Activated CD8-positive, alpha-beta T cell treated with anti-CD3 and anti-CD28 coated beads, Interleukin-2, amount 10 ng/mL, durations not matched to agents 7 days and 5 days (primary cell): ENCODE results near the gene COL6A3. TPM values are rescaled to one million over a fixed set of nuclear protein-coding genes. Genes with fewer than 3 reads are reported as not detected.
"Not testable (repeated sequence)": the region's sequence is repeated elsewhere in the genome, so short reads cannot be mapped to it uniquely, and the experiment has no call there.

ENCODE experiments used
- ATAC-seq: fragments of 150-1000 bp; cut with Tn5 transposase; one replicate; pipeline ENCODE4 v1.10.0; 2021; ENCODE audit warnings: moderate library complexity
- CTCF ChIA-PET: fragments of 350-600 bp; sonication (Branson Sonifier 250); formaldehyde crosslinking; loops from one replicate; lab custom pipeline; 2021; ENCODE audit warnings: antibody characterized with exemption; lab: Charles Lee
- POLR2A ChIA-PET: fragments of 350-600 bp; sonication (Branson Sonifier 250); formaldehyde crosslinking; loops from one replicate; lab custom pipeline; 2021; ENCODE audit warnings: antibody characterized with exemption; lab: Charles Lee
- DNase-seq: peaks from one replicate; pipeline ENCODE4 v3.0.0-alpha.2; 2020
- H3K27ac Mint-ChIP-seq: one replicate; pipeline ENCODE4 v1.8.0; 2021; ENCODE audit warnings: mild to moderate bottlenecking, mixed read lengths
- H3K27me3 Mint-ChIP-seq: one replicate; pipeline ENCODE4 v1.8.0; 2021; ENCODE audit warnings: low read depth, mixed read lengths
- H3K36me3 Mint-ChIP-seq: one replicate; pipeline ENCODE4 v1.8.0; 2021; ENCODE audit warnings: low read depth, mixed read lengths
- H3K4me1 Mint-ChIP-seq: one replicate; pipeline ENCODE4 v1.8.0; 2021; ENCODE audit warnings: low read depth, mixed read lengths
- H3K4me3 Mint-ChIP-seq: one replicate; pipeline ENCODE4 v1.8.0; 2021; ENCODE audit warnings: mild to moderate bottlenecking, mixed read lengths
- H3K9me3 Mint-ChIP-seq: one replicate; pipeline ENCODE4 v1.8.0; 2022; ENCODE audit warnings: mixed read lengths; ENCODE audit not compliant: insufficient read depth
- total RNA-seq, 2 experiments: library from RNA; stranded (reverse); gene quantifications; one replicate each; pipeline ENCODE4 v1.2.3, GENCODE V29; 2021

COL6A3 gene
- total RNA-seq, 2 experiments from 2014 or later: 0.03 to 0.10 TPM

DNA sequence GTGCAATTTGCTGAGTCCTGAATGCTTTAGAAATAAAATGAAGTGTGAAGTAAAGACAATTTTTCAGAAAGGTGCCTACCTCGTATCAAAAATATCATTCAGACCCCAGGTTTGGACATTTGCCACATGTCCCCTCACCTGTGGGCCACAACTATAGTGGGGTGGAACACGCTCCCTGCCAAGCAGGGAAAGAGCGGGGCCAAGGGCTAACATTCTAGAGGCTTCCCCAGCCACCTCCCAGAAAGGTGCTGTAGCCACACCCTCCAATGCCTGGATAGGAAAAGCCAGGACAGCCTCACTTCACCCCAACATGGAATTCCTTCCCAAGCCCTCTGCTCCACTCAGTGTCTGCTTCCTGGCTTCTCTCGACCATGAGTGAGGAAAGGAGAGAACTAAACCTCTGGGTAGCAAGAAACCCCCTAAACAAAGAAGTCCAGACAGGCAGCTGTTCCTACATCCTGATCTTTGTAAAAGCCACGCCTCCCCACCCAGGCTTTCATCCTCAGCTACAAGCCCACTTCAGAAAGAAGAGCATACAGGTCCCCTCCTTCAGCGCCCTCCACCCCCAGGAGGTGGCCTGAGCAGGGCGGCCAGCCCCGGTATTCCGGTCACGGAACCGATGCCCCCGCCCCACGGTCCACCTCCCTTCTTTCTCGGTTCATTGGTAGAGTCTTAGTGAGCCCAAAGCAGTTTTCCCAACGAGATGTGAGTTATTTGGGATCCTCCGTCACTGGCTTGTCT lies 2.1 kb downstream of the COL6A3 start:
- ChIA-PET POLR2A (no interaction called here), CTCF (interaction anchor here (1.3 to 5.5 kb wide), 4 partner anchors 9 to 326 kb away, joined by 3 to 50 read pairs (median 13); no protein-coding TSS in a partner anchor)

GRCh38 chr2:237411092-237411601 lies 2.8 kb downstream of the COL6A3 start:
- CTCF ChIA-PET: interaction anchor here (0.7 to 5.5 kb wide), 7 partner anchors 9 to 325 kb away, joined by 3 to 50 read pairs (median 5); no protein-coding TSS in a partner anchor
- Mint-ChIP-seq H3K27me3 (no peaks in the 10 kb centered on the region), H3K4me3 (no peak overlapping the region), H3K9me3 (no peaks in the 10 kb centered on the region), H3K27ac (no peak overlapping the region), H3K4me1 (no peaks in the 10 kb centered on the region), H3K36me3 (no peaks in the 10 kb centered on the region)
- no peak for ATAC-seq
- no peak for DNase-seq
- POLR2A ChIA-PET: no interaction called here

More for the DNA sequence above, 2.1 kb downstream of the COL6A3 start:
- no peaks in the 10 kb centered on the region for H3K36me3 Mint-ChIP-seq
- no peaks in the 10 kb centered on the region for H3K9me3 Mint-ChIP-seq
- no peaks in the 10 kb centered on the region for H3K27me3 Mint-ChIP-seq
- H3K4me3 Mint-ChIP-seq: no peak overlapping the region
- H3K4me1 Mint-ChIP-seq: no peaks in the 10 kb centered on the region
- no peak overlapping the region for H3K27ac Mint-ChIP-seq
- DNase-seq (no peak), ATAC-seq (no peak)

DNA sequence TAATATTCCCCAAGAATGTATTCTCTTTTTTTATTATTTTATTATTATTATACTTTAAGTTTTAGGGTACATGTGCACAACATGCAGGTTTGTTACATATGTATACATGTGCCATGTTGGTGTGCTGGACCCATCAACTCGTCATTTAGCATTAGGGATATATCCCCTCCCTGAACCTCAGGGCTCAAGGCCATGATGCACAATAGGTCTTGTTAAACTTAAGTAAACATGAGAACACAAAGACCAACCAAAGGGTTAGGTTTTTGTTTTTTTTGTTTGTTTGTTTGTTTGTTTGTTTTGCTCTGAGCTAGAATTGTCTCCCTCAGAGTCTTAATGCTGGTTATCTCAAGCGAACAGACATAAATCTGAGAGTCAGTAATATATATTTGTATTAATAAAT lies 4.7 kb downstream of the COL6A3 start:
- H3K4me1 Mint-ChIP-seq, H3K36me3 Mint-ChIP-seq, H3K9me3 Mint-ChIP-seq, POLR2A ChIA-PET, DNase-seq, H3K4me3 Mint-ChIP-seq, H3K27me3 Mint-ChIP-seq, ATAC-seq, H3K27ac Mint-ChIP-seq: not testable (repeated sequence)
- CTCF ChIA-PET: interaction anchor here (1.4 to 5.5 kb wide), 4 partner anchors 12 to 255 kb away, joined by 3 to 50 read pairs (median 13); no protein-coding TSS in a partner anchor

DNA sequence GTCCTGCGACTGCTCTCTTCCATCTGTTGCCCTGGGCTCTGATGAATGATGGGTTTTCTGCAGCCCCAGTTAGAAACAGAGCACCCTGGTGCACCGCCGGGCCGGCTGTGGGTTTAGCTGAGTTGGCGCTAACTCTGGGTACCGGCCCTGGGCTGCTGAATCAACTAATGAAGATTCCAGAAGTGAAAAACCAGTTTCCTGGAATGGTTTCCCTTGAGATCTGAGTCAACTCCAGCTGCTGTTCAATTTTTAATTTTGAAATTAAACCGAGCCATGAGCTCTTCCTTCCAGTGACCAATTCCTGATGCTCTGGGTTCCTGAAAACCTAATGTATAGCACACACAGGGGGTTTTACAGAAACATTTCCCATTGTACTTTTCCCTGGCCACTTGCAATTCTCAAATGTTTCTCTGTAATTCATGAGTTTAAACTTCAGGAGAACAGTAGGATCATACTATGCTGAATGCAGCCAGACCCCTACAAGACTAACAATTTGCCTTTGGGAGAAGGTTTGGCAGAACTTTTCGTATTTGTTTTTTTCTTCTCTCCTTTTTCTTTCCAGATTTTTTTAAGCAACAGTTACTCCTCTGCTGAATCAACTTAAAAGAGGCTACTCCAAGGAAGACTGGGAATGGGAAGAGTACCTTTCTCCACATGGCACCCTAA lies 5.5 kb downstream of the COL6A3 start:
- no peaks in the 10 kb centered on the region for H3K36me3 Mint-ChIP-seq
- no peaks in the 10 kb centered on the region for H3K9me3 Mint-ChIP-seq
- POLR2A ChIA-PET: no interaction called here
- H3K27me3 Mint-ChIP-seq: no peaks in the 10 kb centered on the region
- no peak for DNase-seq
- H3K27ac Mint-ChIP-seq: no peak overlapping the region
- H3K4me3 Mint-ChIP-seq: no peak overlapping the region
- ATAC-seq: no peak
- CTCF ChIA-PET: interaction anchor here (3.3 to 5.5 kb wide), 2 partner anchors 13 to 254 kb away, joined by 12 to 50 read pairs; no protein-coding TSS in a partner anchor
- no peaks in the 10 kb centered on the region for H3K4me1 Mint-ChIP-seq

GRCh38 chr2:237407700-237408099 lies 6.3 kb downstream of the COL6A3 start:
- DNase-seq: no peak
- Mint-ChIP-seq H3K9me3 (no peaks in the 10 kb centered on the region), H3K4me3 (no peak overlapping the region), H3K27me3 (no peaks in the 10 kb centered on the region), H3K27ac (no peak overlapping the region), H3K36me3 (no peaks in the 10 kb centered on the region), H3K4me1 (no peaks in the 10 kb centered on the region)
- CTCF ChIA-PET: interaction anchor here (5.5 kb wide), 1 partner anchor 13 kb away, joined by 50 read pairs; no protein-coding TSS in a partner anchor
- POLR2A ChIA-PET: no interaction called here
- ATAC-seq: no peak

GRCh38 chr2:237406371-237406895 lies 7.5 kb downstream of the COL6A3 start:
- no peak overlapping the region for H3K27ac Mint-ChIP-seq
- ChIA-PET CTCF (interaction anchor here (1.2 kb wide), 1 partner anchor 15 kb away, joined by 3 read pairs; no protein-coding TSS in a partner anchor), POLR2A (no interaction called here)
- no peaks in the 10 kb centered on the region for H3K9me3 Mint-ChIP-seq
- DNase-seq: no peak
- no peaks in the 10 kb centered on the region for H3K36me3 Mint-ChIP-seq
- H3K4me3 Mint-ChIP-seq: no peak overlapping the region
- H3K27me3 Mint-ChIP-seq: no peaks in the 10 kb centered on the region
- no peak for ATAC-seq
- no peaks in the 10 kb centered on the region for H3K4me1 Mint-ChIP-seq

DNA sequence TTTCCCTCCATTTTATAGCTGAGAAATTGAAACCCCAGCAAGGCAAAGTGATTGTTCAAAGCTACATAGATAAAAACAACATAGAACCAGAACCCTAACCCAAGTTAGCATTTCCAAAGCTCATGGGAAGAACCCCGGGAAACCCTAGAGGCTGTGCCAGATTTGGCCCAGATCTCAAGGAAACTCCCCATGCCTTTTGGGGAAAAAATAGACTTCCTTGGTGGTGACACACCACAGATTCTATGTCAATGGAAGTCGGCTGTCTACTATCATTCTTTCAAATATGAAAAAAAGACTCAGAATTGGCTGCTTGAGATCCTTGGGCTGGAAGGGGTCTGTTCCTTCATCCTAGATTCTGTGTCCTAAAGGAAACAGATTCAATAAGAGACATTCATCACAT lies 8.4 kb downstream of the COL6A3 start:
- H3K36me3 Mint-ChIP-seq: no peaks in the 10 kb centered on the region
- DNase-seq (no peak), ATAC-seq (no peak)
- no peaks in the 10 kb centered on the region for H3K9me3 Mint-ChIP-seq
- ChIA-PET CTCF (no interaction called here), POLR2A (no interaction called here)
- no peak overlapping the region for H3K27ac Mint-ChIP-seq
- H3K27me3 Mint-ChIP-seq: no peaks in the 10 kb centered on the region
- no peak overlapping the region for H3K4me3 Mint-ChIP-seq
- H3K4me1 Mint-ChIP-seq: no peaks in the 10 kb centered on the region

DNA sequence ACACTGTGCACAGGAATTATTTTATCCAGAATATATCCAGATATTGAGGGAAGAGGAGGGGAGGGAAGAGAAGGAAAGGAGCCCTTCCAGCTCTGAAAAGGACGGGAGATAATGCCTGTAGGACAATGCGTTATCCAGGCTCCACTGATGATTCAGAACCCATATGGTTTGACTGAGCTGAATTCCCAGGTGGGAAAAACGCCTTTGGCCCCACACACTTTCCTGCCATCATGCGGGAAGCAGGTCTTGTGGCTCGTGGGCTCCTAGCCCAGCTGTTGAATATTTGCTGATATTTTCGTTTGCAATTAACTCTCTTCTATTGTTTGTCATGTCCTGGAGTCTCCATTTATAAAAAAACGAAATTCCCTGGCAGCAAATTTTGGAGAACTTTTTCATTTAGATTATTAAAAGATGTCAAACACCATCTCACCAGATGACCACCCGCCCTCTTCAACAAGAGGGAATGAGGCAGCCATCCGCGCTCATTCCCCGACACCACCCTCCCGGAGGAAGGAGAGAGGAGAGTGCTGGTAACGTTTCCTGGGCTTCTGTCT lies 8.9 kb downstream of the COL6A3 start:
- ATAC-seq (no peak), DNase-seq (no peak)
- ChIA-PET POLR2A (no interaction called here), CTCF (no interaction called here)
- Mint-ChIP-seq H3K4me3 (no peak overlapping the region), H3K9me3 (no peaks in the 10 kb centered on the region), H3K4me1 (no peaks in the 10 kb centered on the region), H3K36me3 (no peaks in the 10 kb centered on the region), H3K27me3 (no peaks in the 10 kb centered on the region), H3K27ac (no peak overlapping the region)

GRCh38 chr2:237404413-237404812 lies 9.6 kb downstream of the COL6A3 start:
- DNase-seq (no peak), ATAC-seq (no peak)
- no peaks in the 10 kb centered on the region for H3K4me1 Mint-ChIP-seq
- no peak overlapping the region for H3K27ac Mint-ChIP-seq
- H3K27me3 Mint-ChIP-seq: no peaks in the 10 kb centered on the region
- ChIA-PET POLR2A (no interaction called here), CTCF (interaction anchor here (1.6 kb wide), 1 partner anchor 17 kb away, joined by 3 read pairs; no protein-coding TSS in a partner anchor)
- H3K9me3 Mint-ChIP-seq: no peaks in the 10 kb centered on the region
- H3K4me3 Mint-ChIP-seq: no peak overlapping the region
- H3K36me3 Mint-ChIP-seq: no peaks in the 10 kb centered on the region

DNA sequence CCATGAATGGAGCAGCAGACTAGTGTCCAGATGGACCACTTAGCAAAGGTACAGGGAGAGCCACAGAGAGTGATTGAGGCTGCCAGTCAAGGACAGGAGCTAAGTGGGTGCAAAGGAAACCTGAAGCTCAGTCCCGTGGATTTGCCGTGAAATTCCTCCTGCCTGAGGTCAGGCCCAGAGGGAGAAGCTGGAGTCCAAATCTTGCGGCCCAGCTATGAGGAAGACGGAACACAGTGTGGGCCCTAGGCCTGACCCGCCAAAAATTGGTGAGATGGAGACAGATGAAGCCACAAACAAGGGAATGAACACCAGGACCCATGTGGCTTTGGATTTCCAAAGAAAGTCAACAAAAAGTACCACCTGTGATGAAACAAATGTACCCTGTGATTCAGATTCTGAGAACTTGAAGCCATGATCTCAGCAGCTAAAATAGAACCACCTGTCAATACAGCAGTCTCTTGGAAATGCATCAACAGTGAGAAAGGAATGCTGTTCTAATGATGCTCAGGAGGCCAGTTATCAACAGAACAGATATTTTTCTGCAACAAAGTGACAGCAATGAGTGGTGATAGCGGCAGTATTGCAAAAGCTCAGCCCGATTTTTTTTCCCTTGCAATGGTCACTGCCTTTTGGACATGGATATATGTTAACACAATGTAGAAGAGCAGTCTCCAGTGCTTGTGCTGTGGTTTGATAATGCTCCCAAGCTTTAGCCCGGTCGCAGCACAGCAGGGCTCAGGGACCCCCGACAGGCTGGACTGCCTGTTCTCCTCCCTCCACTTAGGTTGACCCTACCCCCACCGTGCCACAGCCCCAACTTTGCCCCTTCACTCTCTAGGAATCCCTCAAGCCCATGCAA lies 10.7 kb downstream of the COL6A3 start:
- ChIA-PET CTCF (interaction anchor here (1.2 to 1.6 kb wide), 2 partner anchors 18 to 67 kb away, joined by 3 to 4 read pairs; no protein-coding TSS in a partner anchor), POLR2A (no interaction called here)
- Mint-ChIP-seq H3K9me3 (no peaks in the 10 kb centered on the region), H3K36me3 (no peaks in the 10 kb centered on the region), H3K4me1 (no peaks in the 10 kb centered on the region), H3K27ac (no peak overlapping the region), H3K27me3 (no peaks in the 10 kb centered on the region), H3K4me3 (no peak overlapping the region)
- ATAC-seq: no peak
- DNase-seq: no peak

GRCh38 chr2:237400199-237400598 lies 13.8 kb downstream of the COL6A3 start:
- Mint-ChIP-seq H3K27ac (no peak overlapping the region), H3K9me3 (no peaks in the 10 kb centered on the region), H3K36me3 (no peaks in the 10 kb centered on the region), H3K27me3 (peaks cover 2% of the 10 kb centered on the region), H3K4me3 (no peak overlapping the region), H3K4me1 (no peaks in the 10 kb centered on the region)
- ATAC-seq (no peak), DNase-seq (no peak)
- ChIA-PET CTCF (no interaction called here), POLR2A (no interaction called here)
